Retinal pigment epithelial cell (primary cell): ENCODE measurements around the gene CITED2.

ENCODE experiments used
- DNase-seq: peaks from one replicate; pipeline ENCODE4 v3.0.0-alpha.2; 2010; ENCODE audit warnings: low read depth
- H3K4me3 ChIP-seq: 2 replicates; pipeline ENCODE4 v1.5.1; 2011; ENCODE audit warnings: mild to moderate bottlenecking, low read length, control low read depth, moderate library complexity
- CTCF ChIP-seq: conservative IDR thresholded peaks from 2 replicates; pipeline ENCODE4 v1.5.1; 2011; ENCODE audit warnings: low read depth, low read length, control low read depth, inconsistent platforms

Gene CITED2

GRCh38 chr6:139335447-139336210 is 38.8 kb downstream of the CITED2 start:
- no peak for DNase-seq
- TF ChIP-seq CTCF: no peak
- no peak overlapping the region for H3K4me3 ChIP-seq

DNA sequence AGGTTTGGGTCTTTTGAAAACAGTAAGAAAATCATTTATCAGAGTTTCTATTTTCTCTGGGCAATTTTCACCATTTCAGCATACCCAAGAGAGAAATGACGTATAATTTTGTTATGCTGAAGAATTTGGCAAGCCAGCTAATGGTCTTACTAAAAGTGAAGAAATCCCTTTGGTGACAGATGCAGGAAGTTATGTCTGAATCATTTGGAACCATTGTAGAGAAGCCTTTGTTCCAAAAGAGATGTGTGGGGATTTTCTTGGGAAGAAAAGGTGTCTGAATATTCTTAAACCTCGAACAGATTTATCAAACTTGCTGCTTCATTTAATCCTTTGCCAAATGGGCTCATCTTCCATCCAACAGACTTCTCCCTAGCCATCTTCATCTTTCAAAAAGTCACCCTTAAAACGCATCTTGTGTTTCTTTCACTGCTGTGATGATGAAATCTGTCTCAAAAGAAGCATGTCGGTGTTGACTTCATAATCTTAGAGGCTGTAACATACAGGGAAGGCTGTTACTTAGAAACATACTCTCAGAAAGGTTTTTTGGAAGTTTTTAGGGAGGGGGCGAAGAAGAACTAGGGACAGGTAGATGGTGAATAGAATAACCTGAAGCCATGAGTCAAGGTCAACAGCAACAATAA is 39.5 kb downstream of the CITED2 start:
- DNase-seq: peak; percentile 29
- H3K4me3 ChIP-seq: no peak overlapping the region
- no peak for TF ChIP-seq CTCF

DNA sequence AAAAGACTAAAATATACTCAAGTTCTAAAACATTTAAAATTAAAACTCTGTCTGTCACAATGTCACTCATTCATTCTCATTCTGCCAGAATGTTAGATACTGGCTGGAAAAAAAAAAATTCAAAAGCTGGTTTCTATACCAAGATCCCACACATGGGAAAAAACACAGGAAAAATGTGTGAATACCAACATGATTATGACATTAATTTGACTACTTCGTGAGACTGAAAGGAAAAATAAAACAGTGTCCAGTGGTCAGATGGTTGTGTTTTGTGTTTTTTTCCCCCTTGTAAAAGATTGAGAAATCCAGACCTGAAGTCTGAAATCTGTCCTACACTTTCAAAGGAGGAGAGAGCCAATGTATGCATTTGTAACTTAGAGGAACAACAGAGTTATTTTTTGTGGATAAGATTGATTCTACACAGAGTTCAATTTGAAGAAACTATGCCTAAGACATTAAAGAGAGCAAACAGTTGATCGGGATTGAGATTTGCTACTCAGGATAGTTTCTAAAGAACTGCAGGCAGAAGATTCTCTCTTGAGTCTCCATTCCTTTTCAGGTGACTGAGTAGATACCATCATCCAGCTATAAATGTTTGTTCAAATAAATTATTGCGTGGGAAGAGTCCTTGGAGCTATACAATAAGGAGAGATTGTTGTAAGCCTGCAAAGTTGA is 43.5 kb downstream of the CITED2 start:
- H3K4me3 ChIP-seq: no peak overlapping the region
- no peak for TF ChIP-seq CTCF
- DNase-seq: no peak

DNA sequence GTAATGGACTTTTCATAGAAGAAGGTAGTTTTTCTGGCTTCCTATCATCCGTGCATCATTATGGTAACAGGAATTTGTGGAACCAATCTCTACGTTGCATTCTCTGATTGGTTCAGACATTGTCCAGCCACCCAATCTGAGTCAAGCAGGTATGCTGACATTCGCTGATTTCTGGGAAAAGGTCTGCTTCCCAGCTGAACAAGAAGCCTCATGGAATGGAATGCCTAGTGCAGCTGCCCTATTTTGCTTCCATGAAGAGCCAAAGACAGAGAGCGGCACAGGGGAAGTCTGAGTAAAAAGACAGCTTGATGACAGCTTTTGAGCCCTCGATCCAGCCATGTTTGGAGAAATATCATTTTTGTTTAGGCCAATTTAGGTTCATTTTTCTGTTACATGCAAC is 44.1 kb downstream of the CITED2 start:
- H3K4me3 ChIP-seq: no peak overlapping the region
- TF ChIP-seq CTCF: no peak
- no peak for DNase-seq

DNA sequence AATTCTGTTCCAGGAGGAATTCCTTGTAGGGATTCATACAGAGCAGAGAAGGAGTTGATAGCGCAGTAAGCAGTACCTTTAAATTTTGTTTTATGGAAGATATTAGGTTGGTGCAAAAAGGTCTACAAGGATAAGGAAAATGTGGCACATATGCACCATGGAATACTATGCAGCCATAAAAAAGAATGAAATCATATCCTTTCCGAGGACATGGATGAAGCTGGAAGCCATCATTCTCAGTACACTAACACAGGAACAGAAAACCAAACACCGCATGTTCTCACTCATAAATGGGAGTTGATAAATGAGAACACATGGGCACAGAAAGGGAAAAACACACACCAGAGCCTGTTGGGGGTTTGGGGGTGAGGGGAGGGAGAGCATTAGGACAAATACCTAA is 45.2 kb downstream of the CITED2 start:
- DNase-seq: no peak
- TF ChIP-seq CTCF: no peak
- H3K4me3 ChIP-seq: no peak overlapping the region

- DNase-seq: no peak
- no peak for TF ChIP-seq CTCF
- H3K4me3 ChIP-seq: no peak overlapping the region
Observed at GRCh38 chr6:139327038-139327437, 47.4 kb downstream of the CITED2 start.
